ENCODE measurements around the gene ATP6V1G2.
"Not testable (repeated sequence)": the region's sequence is repeated elsewhere in the genome, so short reads cannot be mapped to it uniquely, and the experiment has no call there.

ATP6V1G2 gene

DNA sequence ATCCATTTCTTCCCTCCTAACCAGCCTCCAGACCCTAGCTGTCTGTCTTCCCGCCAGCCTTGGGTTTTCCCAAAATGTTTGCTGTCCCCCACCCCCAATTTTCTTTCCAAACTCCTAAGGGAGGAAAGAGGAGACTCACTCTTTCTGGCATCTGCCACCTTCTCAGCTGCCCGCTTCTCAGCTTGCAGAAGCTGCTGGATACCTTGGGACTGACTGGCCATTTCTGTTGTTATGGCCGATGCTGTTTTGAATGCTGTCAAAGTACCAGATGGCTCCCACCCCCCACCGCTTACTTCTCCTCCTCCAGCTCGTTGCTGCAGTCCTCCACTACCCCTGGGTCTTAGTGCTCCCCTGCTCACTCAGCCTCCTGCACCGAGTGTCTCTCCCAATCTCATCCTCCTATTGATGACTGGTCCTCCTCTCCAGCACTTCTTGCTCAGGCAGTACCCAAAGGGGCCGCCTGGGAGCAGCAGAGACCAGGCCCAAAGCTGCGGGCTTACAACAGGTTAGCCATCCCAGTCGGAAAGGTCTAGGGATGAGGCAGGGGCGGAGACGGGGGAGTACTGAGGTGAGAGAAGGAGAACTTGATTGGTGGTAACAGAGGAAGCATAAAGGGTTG, at the start of gene ATP6V1G2:
Gene ATP6V1G2 (minus strand): TSS at position 270 of the 619 bp plus-strand sequence. CDS start 49 bp downstream, at position 221.
- peak; percentile 88 for DNase-seq

DNA sequence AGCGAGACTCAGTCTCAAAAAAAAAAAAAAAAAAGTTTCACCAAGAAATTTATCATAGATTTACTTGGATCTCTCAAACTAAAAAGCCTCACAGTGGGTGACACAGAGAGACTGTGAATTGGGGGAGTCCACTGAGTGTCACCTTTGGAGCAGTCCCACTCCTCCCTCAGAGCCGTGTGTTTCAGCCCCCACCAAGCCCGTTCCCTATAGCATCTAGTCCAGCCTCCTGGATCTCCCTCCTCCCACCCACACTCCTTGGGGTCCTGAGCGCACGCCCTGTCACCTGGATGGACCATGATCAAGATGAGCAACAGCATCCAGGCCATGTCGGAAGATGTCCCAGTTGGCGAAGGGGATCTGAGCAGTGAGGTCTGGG, 46.0 kb upstream of the ATP6V1G2 start:
- no peak for DNase-seq

DNA sequence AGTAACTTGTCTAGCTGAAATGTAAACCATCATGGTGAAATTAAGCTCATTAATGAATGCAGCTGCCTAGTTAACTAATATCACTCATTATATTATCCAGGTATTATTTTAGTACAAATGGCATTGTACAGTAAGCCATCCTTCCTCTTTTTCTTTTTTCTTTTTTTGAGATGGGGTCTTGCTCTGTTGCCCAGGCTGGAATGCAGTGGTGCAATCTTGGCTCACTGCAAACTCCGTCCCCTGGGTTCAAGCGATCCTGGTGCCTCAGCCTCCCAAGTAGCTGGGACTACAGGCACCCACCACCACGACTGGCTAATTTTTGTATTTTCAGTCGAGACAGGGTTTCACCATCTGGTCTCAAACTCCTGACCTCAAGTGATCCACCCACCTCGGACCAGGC, 44.3 kb upstream of the ATP6V1G2 start:
- DNase-seq: not testable (repeated sequence)

DNA sequence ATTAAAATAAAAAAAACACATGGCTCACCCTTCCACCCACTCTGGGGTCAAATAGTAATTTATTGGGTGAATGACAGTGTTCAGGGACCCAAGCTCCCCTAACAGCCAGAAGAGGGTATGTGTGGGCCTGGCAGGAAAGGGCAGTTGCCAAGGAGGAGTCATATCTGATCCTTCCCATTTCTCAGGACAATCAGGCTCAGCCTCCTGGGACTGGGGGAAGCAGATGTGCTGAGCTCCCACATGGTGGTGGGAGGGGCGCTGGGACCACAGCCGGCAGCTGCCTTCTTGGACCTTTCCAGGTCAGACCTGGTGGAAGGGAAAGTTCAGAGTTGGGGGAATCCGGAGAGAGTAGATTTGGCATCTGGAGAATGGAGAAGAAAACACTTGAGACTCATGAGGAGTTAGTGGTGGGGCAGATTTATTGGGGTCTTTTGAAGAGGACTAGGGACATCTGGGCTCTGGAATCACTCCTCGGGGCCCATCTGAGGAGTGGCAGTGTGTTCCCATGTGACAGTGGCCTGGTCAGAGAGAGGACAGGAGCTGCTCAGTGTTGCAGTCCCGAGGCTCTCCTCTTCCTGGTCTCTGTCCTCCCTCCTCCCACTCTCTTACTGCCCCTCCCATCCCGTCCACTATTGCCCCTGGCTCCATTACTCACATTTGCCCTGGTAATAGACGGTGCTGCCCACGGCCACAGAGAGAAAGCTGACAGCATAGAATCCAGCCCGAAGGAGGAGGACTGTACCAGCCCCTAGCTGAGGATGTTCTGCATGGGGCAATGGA, 42.7 kb upstream of the ATP6V1G2 start:
- no peak for DNase-seq

DNA sequence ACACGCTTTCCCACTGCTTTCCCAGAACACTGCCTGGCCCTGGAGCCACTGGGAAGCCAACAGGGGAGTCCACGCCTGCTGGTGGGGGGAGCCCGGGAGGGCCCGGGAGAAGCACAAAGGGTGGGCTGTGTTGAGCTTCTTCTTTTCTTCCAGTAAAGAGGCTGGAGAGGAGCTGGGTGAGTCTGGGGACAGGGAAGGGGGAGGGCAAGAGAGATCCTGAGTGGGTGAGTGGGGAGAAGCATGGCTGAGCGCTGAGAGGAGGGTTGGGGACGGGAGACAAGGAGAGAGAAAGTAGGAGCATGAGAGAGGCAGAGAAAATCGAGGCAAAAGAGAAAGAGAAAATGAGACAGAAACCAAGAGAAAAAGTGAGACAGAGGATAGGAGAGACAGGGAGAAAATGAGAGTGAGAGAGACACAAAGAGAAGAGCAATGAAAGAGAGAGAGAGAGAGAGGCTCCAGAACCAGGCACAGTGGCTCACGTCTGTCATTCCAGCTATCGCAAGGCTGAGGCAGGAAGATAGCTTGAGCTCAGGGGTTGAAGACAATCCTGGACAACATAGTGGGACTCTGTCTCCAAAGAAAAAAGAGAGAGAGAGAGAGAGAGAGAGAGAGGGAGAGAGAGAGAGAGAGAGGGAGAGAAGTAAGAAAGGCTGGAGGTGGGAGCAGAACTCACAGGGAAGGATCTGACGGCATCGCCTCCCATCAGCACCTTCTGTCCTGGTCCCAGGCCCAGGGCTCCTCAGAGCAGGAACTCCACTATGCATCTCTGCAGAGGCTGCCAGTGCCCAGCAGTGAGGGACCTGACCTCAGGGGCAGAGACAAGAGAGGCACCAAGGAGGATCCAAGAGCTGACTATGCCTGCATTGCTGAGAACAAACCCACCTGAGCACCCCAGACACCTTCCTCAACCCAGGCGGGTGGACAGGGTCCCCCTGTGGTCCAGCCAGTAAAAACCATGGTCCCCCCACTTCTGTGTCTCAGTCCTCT, 41.7 kb upstream of the ATP6V1G2 start:
- DNase-seq: no peak

DNA sequence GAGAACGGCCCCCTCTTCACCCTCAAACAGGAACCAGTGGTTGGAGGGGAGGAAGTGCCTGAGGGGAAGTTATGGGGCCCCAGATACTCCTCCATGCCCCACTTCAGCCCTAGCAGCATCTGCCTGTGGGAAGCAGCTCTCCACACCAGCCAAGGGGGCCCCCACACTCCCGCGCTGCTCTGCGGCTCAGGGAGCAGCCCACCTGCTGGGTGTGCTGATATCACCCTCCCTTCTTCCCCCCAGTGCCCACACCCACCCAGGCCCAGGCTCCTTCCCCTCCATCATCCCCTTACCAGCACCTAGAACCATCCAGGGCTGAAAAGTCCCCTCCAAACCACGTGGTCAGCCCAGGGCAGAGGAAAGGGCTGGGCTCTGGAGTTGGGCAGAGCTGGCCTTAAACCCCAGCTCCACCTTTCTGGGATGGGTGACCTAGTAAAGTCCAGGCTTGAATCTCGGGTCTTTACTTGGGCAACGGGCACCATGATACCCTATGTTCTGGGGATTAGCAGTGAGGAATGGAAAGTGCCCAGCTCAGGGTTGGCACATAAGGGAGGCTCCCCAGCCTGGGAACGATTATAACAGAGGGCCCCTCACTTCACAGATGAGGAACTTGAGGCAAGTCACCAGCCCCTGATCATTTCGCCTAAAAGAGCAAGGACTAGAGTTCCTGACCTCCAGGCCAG, 40.3 kb upstream of the ATP6V1G2 start:
- no peak for DNase-seq

DNA sequence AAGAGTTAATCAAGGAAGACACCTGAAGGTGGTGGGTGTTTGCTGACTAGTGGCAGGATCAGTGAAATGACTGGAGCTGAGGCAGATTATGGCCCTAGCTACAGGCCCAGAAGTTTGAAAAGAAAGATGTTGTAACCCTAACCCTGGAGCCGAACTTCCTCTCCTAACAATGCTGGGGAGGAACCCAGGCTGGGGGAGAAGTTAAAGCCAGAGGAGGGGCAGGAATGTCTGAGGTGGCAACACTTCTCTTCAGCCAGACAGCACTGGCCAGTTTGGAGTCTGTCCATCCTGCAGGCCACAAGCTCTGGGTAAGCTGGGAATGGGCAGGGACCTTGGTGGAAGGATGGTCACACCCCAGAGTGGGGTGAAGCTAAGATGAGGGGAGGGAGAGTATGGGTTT, 39.6 kb upstream of the ATP6V1G2 start, which contains the start of gene LST1:
Gene LST1 (plus strand): TSS at position 270 of the 400 bp plus-strand sequence. CDS start 1,023 bp downstream, outside the sequence.
- no peak for DNase-seq

DNA sequence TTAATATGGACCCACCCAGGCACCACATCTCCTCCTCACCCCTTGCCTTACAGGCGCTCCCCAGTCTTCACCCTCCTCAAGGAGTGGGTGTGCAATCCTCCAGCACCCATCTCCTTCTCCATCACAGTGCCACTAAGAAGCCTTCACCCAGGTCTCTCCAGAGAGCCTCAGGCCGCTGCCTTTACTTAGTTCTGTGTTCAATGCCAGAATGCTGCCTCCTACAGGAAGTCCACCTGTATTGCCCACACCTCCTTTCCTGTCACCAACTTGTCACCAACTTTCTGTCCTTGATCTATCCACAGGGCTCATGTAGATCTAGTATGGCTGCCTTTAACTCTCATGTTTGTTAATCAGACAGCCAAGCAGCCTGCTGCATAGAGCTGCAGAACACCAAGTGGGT, 39.1 kb upstream of the ATP6V1G2 start:
- no peak for DNase-seq

DNA sequence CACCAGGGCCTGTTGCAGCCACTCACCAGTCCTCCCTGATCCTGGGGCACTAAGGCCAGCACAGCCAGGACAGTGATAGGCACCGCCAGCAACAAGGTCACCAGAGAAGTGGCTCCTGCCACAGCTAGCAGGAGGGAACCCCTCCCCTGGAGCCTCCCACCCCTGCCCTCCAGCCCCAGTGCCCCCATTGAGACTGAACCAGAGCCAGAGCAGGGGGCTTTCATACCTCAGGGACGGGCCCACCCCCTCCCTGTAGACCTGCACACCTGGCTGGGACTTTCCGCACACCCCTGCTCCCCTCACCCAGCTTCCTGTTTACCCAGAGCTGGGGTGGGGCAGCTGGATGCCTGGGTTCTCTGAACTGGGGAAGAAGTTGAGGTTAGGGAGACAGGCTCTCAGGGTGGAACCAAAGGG, 35.8 kb upstream of the ATP6V1G2 start, which contains the start of gene LTB:
Gene LTB (minus strand): TSS at position 195 of the 414 bp plus-strand sequence. CDS start 7 bp downstream, at position 188.
- DNase-seq: no peak

DNA sequence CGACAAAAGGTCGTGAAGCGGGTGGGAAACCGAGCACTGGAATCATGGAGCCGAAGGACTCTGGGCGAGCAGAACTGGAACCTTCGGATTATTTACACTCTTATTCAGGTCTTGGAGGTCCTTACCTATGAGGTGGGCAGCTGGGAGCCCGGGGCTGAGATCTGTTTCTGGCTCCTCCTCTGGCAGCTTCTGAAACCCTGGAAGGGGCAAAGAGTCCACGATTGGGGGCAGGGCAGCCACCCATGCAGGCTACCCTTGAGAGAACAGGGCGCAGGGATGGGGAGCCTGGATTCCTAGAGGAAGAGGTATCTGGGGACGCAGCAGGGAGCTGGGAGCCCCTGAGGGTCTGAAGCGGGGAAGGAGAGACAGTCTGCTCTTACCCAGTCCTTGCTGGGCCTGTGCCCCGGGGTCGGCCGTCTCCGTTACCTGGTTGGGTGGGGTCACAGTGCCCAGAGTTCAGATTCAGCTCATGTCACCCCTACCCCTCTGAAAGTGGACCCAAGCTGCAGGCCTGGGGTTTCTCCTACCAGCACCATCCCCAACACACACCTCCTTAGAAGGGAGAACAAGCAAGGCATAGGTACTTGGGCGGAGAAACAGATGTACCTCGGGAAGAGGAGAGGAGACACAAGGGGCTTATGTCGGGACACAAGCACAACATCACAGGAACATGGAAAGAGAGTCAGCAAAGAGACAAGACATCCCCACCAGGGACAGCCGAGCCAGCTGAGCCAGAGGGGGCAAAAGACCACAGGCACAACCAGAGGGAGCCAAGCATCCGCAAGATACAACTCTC, 35.2 kb upstream of the ATP6V1G2 start:
- no peak for DNase-seq

DNA sequence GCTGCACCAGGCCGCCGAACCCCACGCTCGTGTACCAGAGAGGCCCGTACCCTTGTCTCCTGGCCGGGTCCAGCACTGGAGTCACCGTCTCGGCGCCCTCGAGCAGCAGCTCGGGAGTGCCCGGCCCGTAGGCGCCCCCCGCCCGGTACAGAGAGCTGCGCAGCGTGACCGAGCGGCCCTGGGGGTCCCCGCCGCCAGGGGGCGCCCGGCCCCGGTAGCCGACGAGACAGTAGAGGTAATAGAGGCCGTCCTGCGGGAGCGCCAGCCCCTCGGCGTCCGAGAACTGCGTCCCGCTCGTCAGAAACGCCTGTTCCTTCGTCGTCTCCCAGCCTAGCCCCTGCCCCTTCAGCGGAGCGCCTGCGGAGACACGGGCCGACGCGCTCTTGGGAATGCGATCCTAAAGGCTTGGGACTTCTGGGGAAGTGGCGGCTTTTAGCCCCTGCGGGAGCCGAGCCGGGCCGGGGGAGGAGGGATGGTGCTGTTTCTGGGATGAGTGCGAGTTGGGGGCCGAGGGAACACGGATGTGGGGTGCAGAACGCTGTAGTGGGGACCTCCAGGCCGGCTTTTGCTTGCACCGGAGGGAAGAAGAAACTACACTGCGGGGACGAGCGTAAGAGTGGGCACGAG, 34.5 kb upstream of the ATP6V1G2 start:
- peak; percentile 49 for DNase-seq

DNA sequence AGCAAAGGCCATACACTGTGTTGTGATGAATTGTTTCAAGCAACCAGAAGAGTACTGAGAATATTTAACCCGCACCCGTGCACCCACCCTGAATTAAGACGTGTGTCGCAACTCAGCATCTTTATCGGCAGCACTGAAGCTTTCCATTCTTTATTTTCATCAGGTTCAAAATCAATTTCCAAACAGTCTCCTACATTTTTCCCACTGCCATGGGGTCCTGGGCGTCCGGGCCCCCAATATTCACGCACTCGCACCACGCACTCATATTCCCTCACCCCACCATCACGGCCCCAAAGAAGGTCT, 34.0 kb upstream of the ATP6V1G2 start:
- DNase-seq: no peak

DNA sequence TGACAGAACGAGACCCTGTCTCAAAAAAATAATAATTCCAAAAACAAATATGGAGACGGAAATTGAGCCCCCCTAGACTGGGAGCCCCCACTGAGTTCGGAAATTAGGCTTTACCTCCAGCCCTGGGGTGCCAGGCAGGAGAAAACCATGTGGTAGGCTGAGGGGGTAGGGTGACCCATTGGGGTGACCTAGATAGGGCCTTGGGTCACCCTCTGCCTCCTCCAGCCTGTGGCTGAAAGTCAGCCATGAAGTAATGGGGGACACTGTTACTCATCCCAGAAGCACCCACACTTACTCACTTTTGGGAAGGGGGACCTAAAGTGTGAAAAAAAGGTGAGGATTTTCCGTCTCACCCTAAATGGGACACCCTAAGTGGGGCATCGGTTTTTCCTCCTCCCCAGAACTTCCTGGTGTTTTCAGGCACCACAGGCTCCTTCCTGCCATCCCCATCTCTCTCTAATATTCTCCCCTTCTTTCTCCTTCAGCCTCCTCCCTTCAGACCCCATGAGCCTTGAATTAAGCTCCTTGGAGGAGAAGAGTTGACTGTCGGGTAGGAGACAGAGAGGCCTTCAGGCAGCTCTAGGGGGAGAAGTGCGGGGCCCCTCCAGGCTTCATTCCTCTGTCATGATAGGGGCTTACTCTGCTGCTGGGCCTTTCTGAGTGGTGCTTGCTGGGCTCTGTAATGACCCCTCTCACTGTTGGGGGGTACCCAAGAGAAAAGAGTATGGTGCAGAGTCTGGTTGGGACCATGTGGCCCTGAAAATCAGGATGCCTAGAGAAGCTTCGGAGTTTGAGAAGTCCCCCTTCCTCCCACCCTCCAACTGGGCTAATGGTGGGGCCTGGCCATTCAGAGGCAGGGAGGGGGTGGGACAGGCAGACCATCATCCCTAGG, 33.4 kb upstream of the ATP6V1G2 start:
- DNase-seq: no peak

DNA sequence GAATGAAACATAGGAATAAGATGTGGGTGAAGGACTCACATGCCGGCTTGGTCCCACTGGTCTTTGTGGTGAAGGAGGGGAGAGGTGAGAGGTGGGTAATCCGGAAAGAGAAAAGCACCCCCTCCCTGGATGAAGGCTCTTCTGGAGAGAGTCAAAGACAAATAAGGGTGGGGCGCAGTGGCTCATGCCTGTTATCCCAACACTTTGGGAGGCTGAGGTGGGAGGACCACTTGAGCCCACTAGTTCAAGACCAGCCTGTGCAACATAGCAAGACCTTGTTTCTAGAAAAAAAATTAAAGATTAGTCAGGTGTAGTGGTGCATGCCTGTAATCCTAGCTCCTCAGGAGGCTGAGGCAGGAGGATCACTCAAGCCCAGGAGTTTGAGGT, 32.7 kb upstream of the ATP6V1G2 start:
- DNase-seq: no peak

DNA sequence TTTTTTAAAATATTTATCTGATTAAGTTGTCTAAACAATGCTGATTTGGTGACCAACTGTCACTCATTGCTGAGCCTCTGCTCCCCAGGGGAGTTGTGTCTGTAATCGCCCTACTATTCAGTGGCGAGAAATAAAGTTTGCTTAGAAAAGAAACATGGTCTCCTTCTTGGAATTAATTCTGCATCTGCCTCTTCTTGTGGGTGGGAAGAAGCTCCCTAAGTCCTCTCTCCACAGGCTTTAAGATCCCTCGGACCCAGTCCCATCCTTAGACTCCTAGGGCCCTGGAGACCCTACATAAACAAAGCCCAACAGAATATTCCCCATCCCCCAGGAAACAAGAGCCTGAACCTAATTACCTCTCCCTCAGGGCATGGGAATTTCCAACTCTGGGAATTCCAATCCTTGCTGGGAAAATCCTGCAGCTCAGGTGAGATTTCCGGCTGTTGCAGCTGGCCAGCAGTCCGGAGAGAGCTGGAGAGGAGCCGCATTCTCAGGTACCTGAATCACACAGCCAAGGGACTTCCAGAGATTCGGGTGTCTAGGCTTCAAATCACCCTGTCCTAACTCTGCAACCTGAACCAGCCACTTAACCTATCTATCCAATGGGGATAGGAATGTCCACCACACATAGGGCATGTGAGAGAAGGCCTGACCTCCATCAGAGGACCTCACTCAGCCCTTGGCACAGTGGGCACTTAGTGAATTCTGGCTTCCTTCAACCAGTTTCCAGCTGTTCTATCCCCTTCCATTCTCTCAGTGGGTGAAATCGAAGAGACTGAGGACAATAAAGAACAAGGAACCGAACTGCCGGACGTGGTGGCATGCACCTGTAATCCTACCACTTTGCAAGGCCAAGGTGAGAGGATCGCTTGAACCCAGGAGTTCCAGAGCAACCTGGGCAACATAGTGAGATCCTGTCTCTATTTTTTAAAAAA, 32.0 kb upstream of the ATP6V1G2 start:
- DNase-seq: no peak

DNA sequence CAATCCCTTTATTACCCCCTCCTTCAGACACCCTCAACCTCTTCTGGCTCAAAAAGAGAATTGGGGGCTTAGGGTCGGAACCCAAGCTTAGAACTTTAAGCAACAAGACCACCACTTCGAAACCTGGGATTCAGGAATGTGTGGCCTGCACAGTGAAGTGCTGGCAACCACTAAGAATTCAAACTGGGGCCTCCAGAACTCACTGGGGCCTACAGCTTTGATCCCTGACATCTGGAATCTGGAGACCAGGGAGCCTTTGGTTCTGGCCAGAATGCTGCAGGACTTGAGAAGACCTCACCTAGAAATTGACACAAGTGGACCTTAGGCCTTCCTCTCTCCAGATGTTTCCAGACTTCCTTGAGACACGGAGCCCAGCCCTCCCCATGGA, 31.2 kb upstream of the ATP6V1G2 start:
- no peak for DNase-seq

DNA sequence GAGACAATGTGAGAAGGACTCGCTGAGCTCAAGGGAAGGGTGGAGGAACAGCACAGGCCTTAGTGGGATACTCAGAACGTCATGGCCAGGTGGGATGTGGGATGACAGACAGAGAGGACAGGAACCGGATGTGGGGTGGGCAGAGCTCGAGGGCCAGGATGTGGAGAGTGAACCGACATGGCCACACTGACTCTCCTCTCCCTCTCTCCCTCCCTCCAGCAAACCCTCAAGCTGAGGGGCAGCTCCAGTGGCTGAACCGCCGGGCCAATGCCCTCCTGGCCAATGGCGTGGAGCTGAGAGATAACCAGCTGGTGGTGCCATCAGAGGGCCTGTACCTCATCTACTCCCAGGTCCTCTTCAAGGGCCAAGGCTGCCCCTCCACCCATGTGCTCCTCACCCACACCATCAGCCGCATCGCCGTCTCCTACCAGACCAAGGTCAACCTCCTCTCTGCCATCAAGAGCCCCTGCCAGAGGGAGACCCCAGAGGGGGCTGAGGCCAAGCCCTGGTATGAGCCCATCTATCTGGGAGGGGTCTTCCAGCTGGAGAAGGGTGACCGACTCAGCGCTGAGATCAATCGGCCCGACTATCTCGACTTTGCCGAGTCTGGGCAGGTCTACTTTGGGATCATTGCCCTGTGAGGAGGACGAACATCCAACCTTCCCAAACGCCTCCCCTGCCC, 30.6 kb upstream of the ATP6V1G2 start:
- DNase-seq: no peak

DNA sequence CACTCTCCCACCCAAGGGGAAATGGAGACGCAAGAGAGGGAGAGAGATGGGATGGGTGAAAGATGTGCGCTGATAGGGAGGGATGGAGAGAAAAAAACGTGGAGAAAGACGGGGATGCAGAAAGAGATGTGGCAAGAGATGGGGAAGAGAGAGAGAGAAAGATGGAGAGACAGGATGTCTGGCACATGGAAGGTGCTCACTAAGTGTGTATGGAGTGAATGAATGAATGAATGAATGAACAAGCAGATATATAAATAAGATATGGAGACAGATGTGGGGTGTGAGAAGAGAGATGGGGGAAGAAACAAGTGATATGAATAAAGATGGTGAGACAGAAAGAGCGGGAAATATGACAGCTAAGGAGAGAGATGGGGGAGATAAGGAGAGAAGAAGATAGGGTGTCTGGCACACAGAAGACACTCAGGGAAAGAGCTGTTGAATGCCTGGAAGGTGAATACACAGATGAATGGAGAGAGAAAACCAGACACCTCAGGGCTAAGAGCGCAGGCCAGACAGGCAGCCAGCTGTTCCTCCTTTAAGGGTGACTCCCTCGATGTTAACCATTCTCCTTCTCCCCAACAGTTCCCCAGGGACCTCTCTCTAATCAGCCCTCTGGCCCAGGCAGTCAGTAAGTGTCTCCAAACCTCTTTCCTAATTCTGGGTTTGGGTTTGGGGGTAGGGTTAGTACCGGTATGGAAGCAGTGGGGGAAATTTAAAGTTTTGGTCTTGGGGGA, 29.7 kb upstream of the ATP6V1G2 start:
- DNase-seq: no peak

All from NCI-H774 (cell line).